ENCODE measurements around the gene NADSYN1.

Gene NADSYN1

GRCh38 chr11:71433648-71434450 is 19.2 kb upstream of the NADSYN1 start:
- no peak for DNase-seq

GRCh38 chr11:71434576-71435130 is 18.4 kb upstream of the NADSYN1 start:
- no peak for DNase-seq

GRCh38 chr11:71435278-71435951 is 17.6 kb upstream of the NADSYN1 start:
- no peak for DNase-seq

- no peak for DNase-seq
These were observed 16.1 kb upstream of the NADSYN1 start for GRCh38 chr11:71436861-71437260.

- DNase-seq = no peak
These were observed 15.6 kb upstream of the NADSYN1 start for GRCh38 chr11:71437399-71437798.

GRCh38 chr11:71437879-71438278 is 15.1 kb upstream of the NADSYN1 start:
- no peak for DNase-seq

- DNase-seq = no peak
These were observed 14.4 kb upstream of the NADSYN1 start for GRCh38 chr11:71438650-71439049.

- DNase-seq = no peak
These were observed 12.8 kb upstream of the NADSYN1 start for GRCh38 chr11:71440021-71440755.

- DNase-seq = no peak
These were observed 11.8 kb upstream of the NADSYN1 start for GRCh38 chr11:71441251-71441650.

- DNase-seq = no peak
These were observed 10.9 kb upstream of the NADSYN1 start for GRCh38 chr11:71442123-71442522.

GRCh38 chr11:71442880-71443279 is 10.1 kb upstream of the NADSYN1 start:
- no peak for DNase-seq

- no peak for DNase-seq
These were observed 9.1 kb upstream of the NADSYN1 start for GRCh38 chr11:71443736-71444445.

- DNase-seq = no peak
These were observed 8.2 kb upstream of the NADSYN1 start for GRCh38 chr11:71444811-71445210.

GRCh38 chr11:71446150-71446549 is 6.9 kb upstream of the NADSYN1 start:
- no peak for DNase-seq

GRCh38 chr11:71446942-71447688 is 5.9 kb upstream of the NADSYN1 start:
- peak; percentile 24 for DNase-seq

GRCh38 chr11:71447791-71448256 is 5.2 kb upstream of the NADSYN1 start:
- peak; percentile 55 for DNase-seq

GRCh38 chr11:71448257-71449171 is 4.5 kb upstream of the NADSYN1 start, which contains the start of gene DHCR7:
TSS of gene DHCR7 (minus strand) at chr11:71448393. CDS start at chr11:71444952, 3,441 bp downstream.
- peak; percentile 98 for DNase-seq

GRCh38 chr11:71449596-71449995 is 3.4 kb upstream of the NADSYN1 start:
- peak; percentile 17 for DNase-seq

GRCh38 chr11:71450507-71450906 is 2.5 kb upstream of the NADSYN1 start:
- DNase-seq = no peak

- DNase-seq = no peak
These were observed 2.1 kb upstream of the NADSYN1 start for GRCh38 chr11:71450939-71451338.

Data from NCI-H345 (cell line).